ENCODE data around the gene TYROBP.

Gene TYROBP

DNA sequence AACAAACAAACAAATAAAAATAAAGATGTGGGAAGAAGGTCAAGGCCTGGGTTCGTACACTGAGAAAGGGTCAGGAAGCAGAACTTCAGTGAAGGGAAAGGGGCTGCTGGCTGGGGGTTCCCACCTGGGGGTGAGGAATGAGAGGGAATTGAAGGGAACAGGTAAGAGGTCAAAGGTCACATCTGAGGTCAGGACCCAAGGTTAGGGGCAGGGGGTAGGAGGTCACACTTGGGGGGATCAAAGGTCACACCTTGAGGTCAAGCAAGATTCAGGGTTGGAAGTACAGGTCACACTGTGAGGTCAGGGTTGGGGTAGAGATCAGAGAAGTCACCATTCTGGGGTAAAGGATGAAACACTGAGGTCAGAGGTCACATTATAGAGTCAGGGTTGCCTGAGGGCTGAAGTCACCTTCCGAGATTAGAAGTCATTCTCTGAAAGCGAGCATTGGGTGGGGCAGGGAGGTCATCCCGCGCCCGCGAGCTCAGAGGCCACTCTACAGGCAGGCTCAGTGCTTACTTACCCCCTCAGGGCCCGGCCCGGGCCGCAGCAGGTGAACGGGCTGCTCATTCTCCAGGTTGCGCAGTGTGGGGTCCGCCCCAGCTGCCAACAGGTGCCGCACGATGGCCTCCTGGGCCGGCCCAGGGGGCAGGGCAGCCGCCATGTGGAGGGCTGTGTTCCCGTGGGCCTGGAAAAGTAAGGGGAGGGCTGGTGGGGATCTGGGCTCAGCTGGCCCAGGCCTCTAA lies 18.6 kb downstream of the TYROBP start:
- no peak overlapping the region for H3K9ac ChIP-seq (ENCODE audit: low read depth, low read length, poor library complexity, severe bottlenecking)
- no peaks in the 10 kb centered on the region for H4K20me1 ChIP-seq (ENCODE audit: insufficient read depth, low read length, poor library complexity, severe bottlenecking)
- no peaks in the 10 kb centered on the region for H3F3A ChIP-seq (ENCODE audit: low read depth)
- H3K9me3 ChIP-seq (ENCODE audit: insufficient read depth, low read depth, low read length) = no peaks in the 10 kb centered on the region
- H3K27me3 ChIP-seq (ENCODE audit: insufficient read depth, low read length, poor library complexity, severe bottlenecking) = no peaks in the 10 kb centered on the region
- H3K36me3 ChIP-seq (ENCODE audit: insufficient read depth, low read length) = peaks cover 38% of the 10 kb centered on the region; the same call in 1 of the 2 replicates
- H3K4me2 ChIP-seq (ENCODE audit: low read depth, low read length, poor library complexity, severe bottlenecking) = no peak overlapping the region
- no peak overlapping the region for H2AFZ ChIP-seq (ENCODE audit: low read length)
- H3K9me2 ChIP-seq (replicated peaks; ENCODE audit: low read depth, low read length) = no peaks in the 10 kb centered on the region
- no peaks in the 10 kb centered on the region for H3K4me1 ChIP-seq (ENCODE audit: insufficient read depth, low read length, poor library complexity, severe bottlenecking)
- TF ChIP-seq EZH2phosphoT487 (IDR thresholded peaks at IDR 0.05; ENCODE audit: borderline replicate concordance) = no peak
- TF ChIP-seq, protein P1, sequence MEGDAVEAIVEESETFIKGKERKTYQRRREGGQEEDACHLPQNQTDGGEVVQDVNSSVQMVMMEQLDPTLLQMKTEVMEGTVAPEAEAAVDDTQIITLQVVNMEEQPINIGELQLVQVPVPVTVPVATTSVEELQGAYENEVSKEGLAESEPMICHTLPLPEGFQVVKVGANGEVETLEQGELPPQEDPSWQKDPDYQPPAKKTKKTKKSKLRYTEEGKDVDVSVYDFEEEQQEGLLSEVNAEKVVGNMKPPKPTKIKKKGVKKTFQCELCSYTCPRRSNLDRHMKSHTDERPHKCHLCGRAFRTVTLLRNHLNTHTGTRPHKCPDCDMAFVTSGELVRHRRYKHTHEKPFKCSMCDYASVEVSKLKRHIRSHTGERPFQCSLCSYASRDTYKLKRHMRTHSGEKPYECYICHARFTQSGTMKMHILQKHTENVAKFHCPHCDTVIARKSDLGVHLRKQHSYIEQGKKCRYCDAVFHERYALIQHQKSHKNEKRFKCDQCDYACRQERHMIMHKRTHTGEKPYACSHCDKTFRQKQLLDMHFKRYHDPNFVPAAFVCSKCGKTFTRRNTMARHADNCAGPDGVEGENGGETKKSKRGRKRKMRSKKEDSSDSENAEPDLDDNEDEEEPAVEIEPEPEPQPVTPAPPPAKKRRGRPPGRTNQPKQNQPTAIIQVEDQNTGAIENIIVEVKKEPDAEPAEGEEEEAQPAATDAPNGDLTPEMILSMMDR (conservative IDR thresholded peaks at IDR 0.05; ENCODE audit: low read length) = no peak
- no peak overlapping the region for H3K4me3 ChIP-seq (ENCODE audit: low read length, poor library complexity, severe bottlenecking)
- H3K79me2 ChIP-seq (ENCODE audit: insufficient read depth, low read length) = no peaks in the 10 kb centered on the region

- H3K27me3 ChIP-seq (ENCODE audit: insufficient read depth, low read length, poor library complexity, severe bottlenecking) = no peaks in the 10 kb centered on the region
- no peaks in the 10 kb centered on the region for H3K9me2 ChIP-seq (replicated peaks; ENCODE audit: low read depth, low read length)
- no peak overlapping the region for H3K4me3 ChIP-seq (ENCODE audit: low read length, poor library complexity, severe bottlenecking)
- peaks cover 38% of the 10 kb centered on the region; the same call in 1 of the 2 replicates for H3K36me3 ChIP-seq (ENCODE audit: insufficient read depth, low read length)
- no peak overlapping the region for H2AFZ ChIP-seq (ENCODE audit: low read length)
- no peaks in the 10 kb centered on the region for H3K9me3 ChIP-seq (ENCODE audit: insufficient read depth, low read depth, low read length)
- H4K20me1 ChIP-seq (ENCODE audit: insufficient read depth, low read length, poor library complexity, severe bottlenecking) = no peaks in the 10 kb centered on the region
- no peak overlapping the region for H3K4me2 ChIP-seq (ENCODE audit: low read depth, low read length, poor library complexity, severe bottlenecking)
- no peaks in the 10 kb centered on the region for H3K79me2 ChIP-seq (ENCODE audit: insufficient read depth, low read length)
- no peak overlapping the region for H3K9ac ChIP-seq (ENCODE audit: low read depth, low read length, poor library complexity, severe bottlenecking)
- H3F3A ChIP-seq (ENCODE audit: low read depth) = no peaks in the 10 kb centered on the region
- TF ChIP-seq EZH2phosphoT487 (IDR thresholded peaks at IDR 0.05; ENCODE audit: borderline replicate concordance) = no peak
- TF ChIP-seq, protein P1 (conservative IDR thresholded peaks at IDR 0.05; ENCODE audit: low read length) = no peak
- H3K4me1 ChIP-seq (ENCODE audit: insufficient read depth, low read length, poor library complexity, severe bottlenecking) = no peaks in the 10 kb centered on the region
These were observed 19.7 kb downstream of the TYROBP start for GRCh38 chr19:35888398-35888797.

DNA sequence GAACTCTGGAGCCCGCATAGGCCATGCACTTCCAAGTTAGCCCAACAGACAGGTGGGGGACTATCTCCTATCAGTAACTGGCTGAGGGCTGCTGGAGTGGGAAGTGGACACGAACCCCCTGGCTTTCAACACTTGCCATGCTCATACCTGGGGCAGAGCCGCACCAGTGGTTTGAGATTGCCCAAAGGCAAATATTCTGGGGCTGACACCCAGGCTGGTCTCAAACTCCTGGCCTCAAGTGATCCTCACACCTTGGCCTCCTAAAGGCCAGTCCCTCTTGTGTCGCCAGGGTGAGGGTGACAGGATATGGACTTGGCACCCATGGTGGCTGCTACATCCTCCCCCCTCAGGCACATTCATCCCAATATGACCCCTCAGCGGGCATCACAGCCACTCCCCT lies 20.9 kb downstream of the TYROBP start:
- H3K36me3 ChIP-seq (ENCODE audit: insufficient read depth, low read length) = peaks cover 29% of the 10 kb centered on the region; the same call in 1 of the 2 replicates
- H3K4me2 ChIP-seq (ENCODE audit: low read depth, low read length, poor library complexity, severe bottlenecking) = no peak overlapping the region
- H3K9me2 ChIP-seq (replicated peaks; ENCODE audit: low read depth, low read length) = no peaks in the 10 kb centered on the region
- H3K4me3 ChIP-seq (ENCODE audit: low read length, poor library complexity, severe bottlenecking) = no peak overlapping the region
- no peaks in the 10 kb centered on the region for H3F3A ChIP-seq (ENCODE audit: low read depth)
- no peak overlapping the region for H2AFZ ChIP-seq (ENCODE audit: low read length)
- H3K27me3 ChIP-seq (ENCODE audit: insufficient read depth, low read length, poor library complexity, severe bottlenecking) = no peaks in the 10 kb centered on the region
- no peaks in the 10 kb centered on the region for H3K4me1 ChIP-seq (ENCODE audit: insufficient read depth, low read length, poor library complexity, severe bottlenecking)
- no peaks in the 10 kb centered on the region for H3K9me3 ChIP-seq (ENCODE audit: insufficient read depth, low read depth, low read length)
- no peak overlapping the region for H3K9ac ChIP-seq (ENCODE audit: low read depth, low read length, poor library complexity, severe bottlenecking)
- no peaks in the 10 kb centered on the region for H3K79me2 ChIP-seq (ENCODE audit: insufficient read depth, low read length)
- H4K20me1 ChIP-seq (ENCODE audit: insufficient read depth, low read length, poor library complexity, severe bottlenecking) = no peaks in the 10 kb centered on the region
- TF ChIP-seq, protein P1 (conservative IDR thresholded peaks at IDR 0.05; ENCODE audit: low read length) = no peak
- TF ChIP-seq EZH2phosphoT487 (IDR thresholded peaks at IDR 0.05; ENCODE audit: borderline replicate concordance) = no peak

Data from Loucy (cell line).